Thoracic aorta (tissue), 2 donors: ENCODE results near the gene SDHB. TPM values are rescaled to one million over a fixed set of nuclear protein-coding genes. Genes with fewer than 3 reads are reported as not detected.

Experiments used
- ATAC-seq: fragments of 150-250 bp; one replicate; pipeline ENCODE4 v1.8.0; 2017; ENCODE audit warnings: low read depth; ENCODE audit not compliant: insufficient number of reproducible peaks, low FRiP score
- DNase-seq: peaks from one replicate; pipeline ENCODE4 v3.0.0-alpha.2; 2020; ENCODE audit warnings: low spot score
- H3K27ac ChIP-seq, 2 donors: fragments of 200-600 bp; sonication (generic); 1 replicate in 1 of 2; 2 replicates in 1 of 2; pipeline ENCODE4 v1.5.1; 2016; ENCODE audit warnings: mild to moderate bottlenecking in 2 of 2, moderate library complexity in 2 of 2
- H3K27me3 ChIP-seq: fragments of 200-600 bp; sonication (generic); replicated peaks from 2 replicates; pipeline ENCODE4 v1.6.0; 2016; ENCODE audit warnings: mild to moderate bottlenecking; ENCODE audit not compliant: insufficient read depth
- H3K36me3 ChIP-seq: fragments of 200-600 bp; sonication (generic); one replicate; pipeline ENCODE4 v1.5.1; 2016
- H3K4me1 ChIP-seq, 2 donors: fragments of 200-600 bp; sonication (generic); 1 replicate in 1 of 2; 2 replicates in 1 of 2; pipeline versions ENCODE4 v1.5.1 to v1.6.0; 2016; ENCODE audit warnings: low read depth in 2 of 2, mild to moderate bottlenecking in 1 of 2; ENCODE audit not compliant: control insufficient read depth in 1 of 2
- H3K4me3 ChIP-seq: fragments of 200-600 bp; sonication (generic); 2 replicates; pipeline ENCODE4 v1.5.1; 2016; ENCODE audit warnings: mild to moderate bottlenecking
- H3K9me3 ChIP-seq: fragments of 200-600 bp; sonication (generic); 2 replicates; pipeline ENCODE4 v1.5.1; 2016
- CTCF ChIP-seq: fragments of 200-600 bp; sonication (generic); IDR thresholded peaks from one replicate; pipeline ENCODE4 v1.5.1; 2019; ENCODE audit warnings: antibody characterized with exemption
- total RNA-seq, 2 donors: library from RNA; depleted of rRNA; stranded (reverse); fragments of >200 nt; gene quantifications; one replicate each; pipeline versions ENCODE4 v1.1.0 to v1.2.3, GENCODE V29; 2016

Gene SDHB
- total RNA-seq, 2 donors from 2014 or later, result 81.5 to 98.9 TPM

- Histone ChIP-seq H3K27ac (no peak overlapping the region), H3K27me3 (no peaks in the 10 kb centered on the region), H3K4me3 (no peak overlapping the region), H3K36me3 (peaks cover 72% of the 10 kb centered on the region), H3K4me1 (no peaks in the 10 kb centered on the region), H3K9me3 (no peaks in the 10 kb centered on the region)
- DNase-seq (no peak), ATAC-seq (no peak)
- no peak for TF ChIP-seq CTCF
These were observed 30.7 kb downstream of the SDHB start for GRCh38 chr1:17023102-17023501.

GRCh38 chr1:17021896-17022295 lies 31.9 kb downstream of the SDHB start:
- H3K4me1 ChIP-seq, result no peaks in the 10 kb centered on the region
- H3K9me3 ChIP-seq, result no peaks in the 10 kb centered on the region
- ATAC-seq, result no peak
- TF ChIP-seq CTCF, result no peak
- H3K27me3 ChIP-seq, result no peaks in the 10 kb centered on the region
- no peak overlapping the region for H3K4me3 ChIP-seq
- peaks cover 65% of the 10 kb centered on the region for H3K36me3 ChIP-seq
- no peak overlapping the region for H3K27ac ChIP-seq
- no peak for DNase-seq

GRCh38 chr1:17020502-17020901 lies 33.3 kb downstream of the SDHB start:
- no peak for TF ChIP-seq CTCF
- H3K4me3 ChIP-seq, result no peak overlapping the region
- no peaks in the 10 kb centered on the region for H3K9me3 ChIP-seq
- ATAC-seq (no peak), DNase-seq (no peak)
- no peak overlapping the region for H3K27ac ChIP-seq
- H3K27me3 ChIP-seq, result no peaks in the 10 kb centered on the region
- H3K4me1 ChIP-seq, result no peaks in the 10 kb centered on the region
- H3K36me3 ChIP-seq, result peaks cover 56% of the 10 kb centered on the region

- Histone ChIP-seq H3K36me3 (peaks cover 47% of the 10 kb centered on the region), H3K4me1 (no peaks in the 10 kb centered on the region), H3K4me3 (no peak overlapping the region), H3K9me3 (no peaks in the 10 kb centered on the region), H3K27ac (no peak overlapping the region), H3K27me3 (no peaks in the 10 kb centered on the region)
- DNase-seq (no peak), ATAC-seq (no peak)
- TF ChIP-seq CTCF, result no peak
These were observed 35.0 kb downstream of the SDHB start for GRCh38 chr1:17018849-17019248.

GRCh38 chr1:17017435-17017834 lies 36.4 kb downstream of the SDHB start:
- H3K36me3 ChIP-seq, result peaks cover 35% of the 10 kb centered on the region
- no peak for DNase-seq
- H3K4me1 ChIP-seq, result peaks cover 0 to 5% of the 10 kb centered on the region in 2 donors
- no peaks in the 10 kb centered on the region for H3K9me3 ChIP-seq
- H3K27ac ChIP-seq, result no peak overlapping the region
- no peak overlapping the region for H3K4me3 ChIP-seq
- ATAC-seq, result no peak
- TF ChIP-seq CTCF, result no peak
- no peaks in the 10 kb centered on the region for H3K27me3 ChIP-seq
